Measurements from ENCODE around the gene HHIPL1. TPM values are rescaled to one million over a fixed set of nuclear protein-coding genes. Genes with fewer than 3 reads are reported as not detected.

Gene HHIPL1
- polyA plus RNA-seq, 3 donors: 1.3 to 1.5 (median 1.3) TPM

DNA sequence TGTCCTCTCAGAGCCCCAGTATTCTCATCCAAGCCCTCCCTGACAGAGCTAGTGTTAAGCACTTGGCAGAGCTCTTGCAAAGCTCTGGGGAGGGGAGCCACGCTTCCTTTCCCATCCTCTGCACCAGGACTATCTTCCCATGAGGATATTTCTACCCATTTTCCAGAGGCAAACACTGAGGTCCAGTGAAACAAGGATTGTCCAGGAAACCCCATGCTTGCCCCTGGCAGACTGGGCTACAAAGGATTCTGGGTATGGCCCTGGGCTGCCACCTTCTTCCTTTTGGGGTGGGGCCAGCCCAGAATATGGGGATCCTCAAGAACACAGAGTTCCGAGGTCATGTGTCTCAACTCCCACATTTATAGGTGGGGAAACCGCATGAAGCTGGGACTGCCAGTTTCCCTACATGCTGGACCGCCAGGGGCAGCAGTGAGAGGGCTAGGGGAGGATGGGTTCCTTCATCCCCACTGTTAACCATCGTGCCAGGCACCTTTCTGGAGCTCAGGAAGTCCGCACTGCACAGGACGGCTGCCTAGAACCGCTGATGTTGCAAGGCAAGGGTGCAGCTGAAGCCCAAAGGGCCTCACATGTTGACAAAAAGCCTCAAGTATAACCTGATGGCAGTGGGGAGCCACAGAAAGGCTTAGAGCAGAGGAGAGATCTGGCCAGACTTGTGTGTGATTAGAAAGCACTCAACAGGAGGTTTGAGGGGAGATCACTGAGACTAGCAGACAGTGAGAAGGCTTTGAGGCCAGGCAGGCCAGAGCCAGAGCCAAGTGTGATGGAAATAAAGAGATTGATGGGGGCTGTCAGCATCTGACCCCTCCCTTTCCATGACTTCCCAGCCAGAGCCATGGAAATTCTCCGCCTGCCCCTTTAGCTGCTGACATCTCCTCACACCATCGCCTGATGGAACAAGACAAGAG is 35.4 kb upstream of the HHIPL1 start:
- no peak for DNase-seq (ENCODE audit: low read depth in 3 of 3, low spot score in 2 of 3)

DNA sequence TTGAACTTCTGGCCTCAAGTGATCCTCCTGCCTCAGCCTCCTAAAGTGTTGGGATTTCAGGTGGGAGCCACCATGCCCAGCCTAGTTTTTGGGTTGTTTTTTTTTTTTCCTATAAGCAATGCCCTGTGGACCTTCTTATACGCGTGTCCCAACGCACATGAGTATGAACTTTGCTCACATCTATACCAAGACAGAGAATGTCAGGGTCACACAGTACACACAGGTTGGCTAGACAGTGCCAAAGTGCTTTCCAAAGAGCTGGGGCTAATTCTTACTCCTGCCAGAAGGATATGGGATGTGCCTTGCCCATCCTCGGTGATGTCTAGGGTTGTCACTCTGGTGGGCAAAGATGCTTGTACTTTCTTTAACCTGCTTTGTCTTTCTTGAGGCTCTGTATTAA is 33.3 kb upstream of the HHIPL1 start:
- no peak for DNase-seq (ENCODE audit: low read depth in 3 of 3, low spot score in 2 of 3)

DNA sequence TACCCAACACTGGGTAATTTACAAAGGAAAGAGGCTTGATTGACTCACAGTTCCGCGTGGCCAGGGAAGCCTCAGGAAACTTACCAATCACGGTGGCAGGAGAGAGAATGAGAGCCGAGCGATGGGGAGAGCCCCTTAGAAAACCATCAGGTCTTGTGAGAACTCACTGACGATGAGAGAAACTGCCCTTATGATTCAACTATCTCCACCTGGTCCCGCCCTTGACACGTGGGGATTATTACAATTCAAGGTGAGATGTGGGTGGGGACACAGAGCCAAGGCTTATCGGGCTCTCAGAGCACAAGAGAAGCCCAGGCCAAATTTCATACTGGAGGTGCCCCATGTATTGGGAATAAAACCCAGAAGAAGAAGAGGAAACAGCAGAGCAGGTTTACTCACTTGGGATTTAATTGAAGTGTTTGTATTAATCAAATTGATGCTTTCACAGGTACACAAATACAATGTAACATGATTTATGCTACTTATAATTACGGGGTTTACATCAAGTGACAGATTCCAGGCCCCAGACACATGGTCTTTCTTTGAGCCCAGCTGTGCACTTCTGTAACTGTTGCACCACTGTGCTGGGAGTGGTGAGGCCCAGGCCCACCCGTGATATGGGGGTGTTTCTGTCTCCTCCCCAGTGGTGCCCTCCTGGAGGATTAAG is 32.7 kb upstream of the HHIPL1 start:
- DNase-seq (ENCODE audit: low read depth in 3 of 3, low spot score in 2 of 3): no peak

DNA sequence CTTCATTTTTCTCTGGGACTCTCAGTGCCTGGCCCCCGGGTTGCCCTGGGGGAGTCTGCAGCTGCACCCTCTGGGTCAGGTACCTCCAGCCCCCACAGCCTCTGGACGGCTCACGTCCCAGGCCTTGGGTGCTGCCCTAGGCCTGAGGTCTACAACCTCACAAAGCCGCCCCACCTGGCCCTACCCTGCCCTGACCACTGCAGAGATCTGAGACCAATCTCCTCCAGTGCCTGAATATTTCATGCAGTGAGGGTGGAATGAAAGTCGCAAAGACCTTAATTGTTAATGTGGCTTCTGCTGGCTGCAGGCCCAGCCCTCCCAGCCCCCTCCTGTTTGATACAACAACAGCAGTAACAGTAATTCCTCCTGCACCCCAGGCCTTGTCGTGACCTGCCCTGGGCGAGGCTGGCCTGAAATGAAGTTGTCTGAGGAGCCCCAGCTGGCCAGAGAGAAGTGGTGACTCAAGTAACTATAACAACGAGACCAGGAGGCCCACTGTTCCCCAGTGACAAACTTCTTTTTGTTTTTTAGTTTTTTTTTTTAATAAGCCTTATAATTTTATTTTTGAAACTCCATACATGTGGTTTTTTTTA is 32.1 kb upstream of the HHIPL1 start:
- DNase-seq (ENCODE audit: low read depth in 3 of 3, low spot score in 2 of 3): no peak

DNA sequence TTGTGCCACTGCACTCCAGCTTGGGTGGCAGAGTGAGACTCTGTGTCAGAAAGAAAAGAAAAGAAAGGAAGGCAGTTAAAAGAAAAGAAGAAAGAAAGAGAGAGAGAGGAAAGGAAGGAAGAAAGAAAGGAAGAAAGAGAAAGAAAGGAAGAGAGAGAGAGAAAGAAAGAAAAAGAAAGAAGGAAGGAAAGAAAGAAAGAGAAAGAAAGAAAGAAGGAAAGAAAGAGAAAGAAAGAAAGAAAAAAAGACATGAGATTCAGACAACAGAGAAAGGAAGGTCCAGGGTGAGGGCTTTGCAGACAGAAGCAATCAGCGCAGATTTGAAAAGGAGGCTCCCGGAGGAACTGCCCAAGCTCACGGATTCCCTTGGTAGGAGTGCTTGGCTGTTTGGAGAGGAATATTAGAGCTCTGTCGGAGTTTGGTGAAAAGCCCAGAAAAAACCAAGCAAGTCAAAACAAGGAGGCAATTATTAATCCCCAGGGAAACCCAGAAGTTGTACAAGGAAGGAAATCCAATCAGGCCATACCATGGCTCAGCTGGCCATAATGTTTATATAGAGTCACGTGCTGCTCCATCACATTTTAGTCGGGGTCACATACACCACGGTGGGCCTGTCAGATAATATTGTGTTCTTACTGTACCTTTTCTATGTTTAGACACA is 29.3 kb upstream of the HHIPL1 start:
- DNase-seq (ENCODE audit: low read depth in 3 of 3, low spot score in 2 of 3): no peak

DNA sequence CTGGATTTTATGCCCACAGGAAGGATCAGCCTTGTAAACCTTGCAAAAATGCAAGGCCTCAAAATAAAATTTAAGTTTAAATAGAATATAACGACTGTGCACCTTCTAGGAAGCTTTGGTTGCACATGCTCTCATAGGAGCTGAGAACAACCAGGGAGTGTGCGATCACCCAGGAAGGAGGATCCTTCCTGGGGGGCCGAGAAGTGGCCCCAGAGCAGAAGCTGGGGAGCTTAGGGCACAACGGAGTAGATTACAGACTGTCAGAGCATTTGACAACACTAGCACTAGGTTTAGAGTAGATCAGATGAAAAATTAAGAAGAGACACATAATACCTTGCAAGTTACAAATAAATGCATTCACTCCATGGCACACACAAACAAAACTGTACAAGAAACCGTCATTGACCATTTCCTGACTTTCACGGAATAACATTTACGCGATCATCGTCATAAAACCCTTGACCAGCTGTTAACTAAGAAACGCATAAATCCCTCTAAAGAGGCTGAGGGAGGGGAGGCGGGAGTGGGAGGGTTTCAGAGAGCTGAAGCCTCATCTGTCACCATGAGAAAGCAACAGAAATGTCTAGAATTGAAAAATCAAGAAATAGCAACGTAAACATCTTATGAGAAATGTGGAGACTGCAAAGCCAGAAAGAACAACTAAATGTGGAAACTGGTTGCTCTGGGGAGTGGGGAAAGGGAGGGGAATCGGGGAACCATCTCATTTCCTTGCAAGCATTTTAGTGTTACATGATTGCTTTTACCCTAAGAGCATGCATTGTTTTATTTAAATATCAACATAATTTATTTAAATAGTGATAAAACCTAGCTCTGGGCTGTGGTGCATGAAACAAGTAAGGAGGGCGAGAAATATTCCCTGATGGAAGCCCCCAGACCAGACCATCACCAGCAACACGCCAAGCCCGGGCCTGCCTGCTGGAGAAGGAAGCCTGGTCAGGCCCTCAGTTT is 27.8 kb upstream of the HHIPL1 start:
- DNase-seq (ENCODE audit: low read depth in 3 of 3, low spot score in 2 of 3): no peak

DNA sequence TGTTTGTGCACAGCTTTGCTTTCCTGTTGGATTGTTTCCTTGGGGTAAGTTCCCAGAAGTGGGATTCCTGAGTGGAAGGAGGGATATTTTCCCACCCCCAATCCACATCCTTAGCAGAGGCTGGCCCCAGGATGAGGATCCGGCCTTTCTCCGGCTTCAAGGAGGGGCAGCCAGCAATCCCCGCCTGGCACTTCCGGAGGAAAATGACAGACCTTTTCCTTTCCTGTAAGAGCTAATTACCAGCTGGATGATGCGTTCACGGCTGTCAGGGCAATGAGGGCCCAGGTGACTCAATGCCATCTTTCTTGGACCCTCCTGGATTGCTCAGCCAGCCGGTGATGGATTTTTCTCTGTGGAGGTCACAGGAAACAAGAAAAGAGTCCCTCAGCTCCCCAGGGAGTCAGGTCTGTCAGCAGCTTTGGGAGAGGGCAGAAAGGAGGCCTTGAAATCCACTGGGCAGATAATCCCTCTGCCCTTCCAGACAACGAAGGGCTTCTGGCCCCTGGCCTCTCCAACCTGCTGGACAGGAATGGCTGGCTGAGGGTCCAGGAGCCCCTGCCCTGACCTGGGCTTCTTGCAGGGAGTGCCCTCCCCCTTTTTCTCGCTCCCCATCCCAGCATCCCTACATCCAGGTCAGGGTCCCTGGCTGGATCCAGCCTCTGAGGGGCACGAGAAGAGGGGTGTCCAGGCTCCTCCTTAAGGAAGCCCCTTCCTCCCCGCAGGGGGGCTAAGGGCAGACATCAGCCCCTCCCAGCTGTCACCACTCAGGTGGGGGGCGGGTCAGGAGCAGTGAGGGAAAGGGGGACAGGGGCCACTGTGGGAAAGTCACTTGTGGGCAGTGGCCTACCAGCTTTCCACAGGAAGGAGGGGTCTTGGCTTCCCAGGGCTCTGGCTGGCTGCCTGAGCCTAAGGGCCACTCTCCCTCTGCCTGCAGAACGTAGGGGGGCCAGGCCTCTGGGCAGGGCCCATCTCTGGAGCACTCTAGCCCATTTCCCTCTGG is 24.8 kb upstream of the HHIPL1 start:
- DNase-seq (ENCODE audit: low read depth in 3 of 3, low spot score in 2 of 3): no peak

DNA sequence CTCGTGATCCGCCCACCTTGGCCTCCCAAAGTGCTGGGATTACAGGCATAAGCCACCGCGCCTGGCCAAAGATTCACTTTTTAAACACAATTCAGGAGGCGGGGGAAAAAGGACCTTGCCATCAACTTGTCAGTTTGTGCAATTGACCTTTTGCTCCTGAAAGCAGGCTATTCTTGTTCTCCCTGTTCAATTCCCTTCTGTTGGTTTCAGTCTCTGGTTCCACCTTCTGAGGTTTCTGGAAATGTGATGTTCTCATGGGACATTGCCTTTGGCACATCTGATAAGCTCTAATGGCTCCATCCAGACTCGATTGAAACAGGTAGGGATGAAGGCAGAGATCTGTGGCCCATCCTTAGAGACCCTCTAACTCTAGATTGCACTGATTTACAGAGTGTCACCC is 23.0 kb upstream of the HHIPL1 start:
- no peak for DNase-seq (ENCODE audit: low read depth in 3 of 3, low spot score in 2 of 3)

DNA sequence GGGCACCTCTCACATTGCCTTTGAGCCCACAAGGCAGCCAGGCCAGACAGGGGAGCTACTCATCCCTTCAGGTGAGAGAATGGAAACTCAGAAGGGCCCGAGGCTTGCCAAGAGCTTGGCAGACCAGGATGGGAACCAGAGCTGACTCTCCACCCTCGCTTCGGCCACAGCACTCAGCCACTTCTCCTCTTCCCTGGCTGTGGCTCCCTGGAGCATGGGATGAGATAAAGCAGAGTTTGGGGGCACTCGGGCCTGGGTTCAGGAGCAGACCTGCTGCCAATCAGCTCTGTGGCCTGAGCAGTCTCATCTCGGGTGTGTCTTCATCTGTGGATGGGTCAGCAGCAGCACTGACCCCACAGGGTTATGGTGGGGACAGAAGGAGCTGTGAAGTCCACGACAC is 20.9 kb upstream of the HHIPL1 start:
- DNase-seq (ENCODE audit: low read depth in 3 of 3, low spot score in 2 of 3): no peak

DNA sequence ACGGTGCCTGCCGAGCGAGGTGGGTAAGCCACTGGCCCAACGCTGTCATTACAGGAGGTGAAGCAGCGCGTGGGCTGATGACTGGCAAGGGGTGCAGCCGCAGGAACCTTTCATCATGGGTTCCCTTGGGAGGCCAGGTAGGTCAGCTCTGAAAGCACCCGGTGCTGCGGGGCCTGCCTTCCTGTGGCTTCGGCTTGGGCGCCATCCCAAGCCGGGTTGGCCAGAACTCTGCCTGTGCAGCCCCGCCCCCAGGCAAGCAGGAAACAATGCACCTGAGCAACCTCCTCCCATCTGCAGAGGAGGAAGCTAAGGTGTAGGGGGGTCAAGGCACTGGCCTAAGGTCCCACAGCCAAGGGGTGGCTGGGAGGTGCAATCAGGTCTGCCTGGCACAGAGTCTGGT is 20.0 kb upstream of the HHIPL1 start:
- DNase-seq (ENCODE audit: low read depth in 3 of 3, low spot score in 2 of 3): no peak

DNA sequence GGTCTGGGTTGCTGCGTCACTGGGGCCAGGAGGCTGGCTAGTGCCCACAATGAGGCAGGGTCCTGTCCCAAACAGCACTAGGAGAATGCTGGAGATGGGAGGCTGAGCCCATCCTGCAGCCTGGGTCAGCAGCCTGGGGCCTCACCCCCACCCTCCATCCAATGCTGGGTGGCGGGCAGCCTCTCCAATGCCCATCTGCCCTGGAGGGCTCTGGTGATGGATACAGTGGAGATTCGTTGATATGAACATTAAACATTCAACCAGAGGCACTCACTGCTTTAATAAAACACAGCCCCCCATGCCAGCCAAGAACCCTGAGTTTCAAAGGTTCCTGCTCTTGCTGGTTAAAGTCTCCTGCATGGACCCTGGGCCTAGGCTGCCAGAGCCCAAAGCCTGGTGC is 19.5 kb upstream of the HHIPL1 start:
- DNase-seq (ENCODE audit: low read depth in 3 of 3, low spot score in 2 of 3): no peak

DNA sequence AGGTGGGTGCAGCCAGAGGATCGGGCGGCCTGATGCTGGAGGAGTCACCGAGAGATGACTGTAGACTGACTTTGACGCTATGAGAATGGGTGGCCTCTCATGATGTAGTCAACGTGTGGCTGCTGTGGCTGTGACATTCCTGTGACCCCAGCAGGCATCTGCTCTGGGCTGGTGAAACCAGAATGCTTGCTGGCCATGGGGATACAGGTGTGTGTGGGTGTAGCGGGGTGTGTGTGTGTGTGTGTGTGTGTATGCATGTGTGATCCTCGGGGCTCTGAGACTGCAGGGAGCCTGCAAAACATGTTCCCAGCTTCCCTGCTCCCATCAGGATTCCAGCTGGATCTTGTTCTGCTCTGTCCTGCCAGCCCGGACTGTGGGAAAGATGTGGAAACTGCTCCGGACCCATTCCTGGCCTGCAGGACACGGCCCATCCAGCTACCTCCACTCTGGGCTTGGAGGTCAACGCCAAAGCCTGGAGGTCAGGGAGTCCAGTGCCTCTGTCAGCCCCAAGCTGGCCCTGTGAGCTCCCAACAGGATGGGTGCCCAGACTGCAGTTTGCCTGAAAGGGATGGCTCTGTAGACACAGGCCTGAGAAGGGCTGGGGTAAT is 18.8 kb upstream of the HHIPL1 start:
- DNase-seq (ENCODE audit: low read depth in 3 of 3, low spot score in 2 of 3): no peak

DNA sequence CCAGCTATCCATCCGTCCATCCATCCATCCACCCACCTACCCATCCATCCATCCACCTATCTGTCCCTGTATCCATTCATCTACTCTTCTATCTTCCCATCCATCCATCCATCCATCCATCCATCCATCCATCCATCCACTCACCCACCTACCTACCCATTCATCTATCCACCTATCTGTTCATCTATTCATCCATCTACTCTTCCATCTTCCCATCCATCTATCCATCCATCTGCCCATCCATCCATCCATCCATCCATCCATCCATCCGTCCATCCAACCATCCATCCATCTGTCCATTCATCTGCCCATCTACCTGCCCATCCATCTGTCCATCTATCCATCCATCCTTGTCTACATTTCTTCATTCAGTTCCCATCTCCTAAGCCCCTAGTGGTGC is 17.8 kb upstream of the HHIPL1 start:
- DNase-seq (ENCODE audit: low read depth in 3 of 3, low spot score in 2 of 3): no peak

DNA sequence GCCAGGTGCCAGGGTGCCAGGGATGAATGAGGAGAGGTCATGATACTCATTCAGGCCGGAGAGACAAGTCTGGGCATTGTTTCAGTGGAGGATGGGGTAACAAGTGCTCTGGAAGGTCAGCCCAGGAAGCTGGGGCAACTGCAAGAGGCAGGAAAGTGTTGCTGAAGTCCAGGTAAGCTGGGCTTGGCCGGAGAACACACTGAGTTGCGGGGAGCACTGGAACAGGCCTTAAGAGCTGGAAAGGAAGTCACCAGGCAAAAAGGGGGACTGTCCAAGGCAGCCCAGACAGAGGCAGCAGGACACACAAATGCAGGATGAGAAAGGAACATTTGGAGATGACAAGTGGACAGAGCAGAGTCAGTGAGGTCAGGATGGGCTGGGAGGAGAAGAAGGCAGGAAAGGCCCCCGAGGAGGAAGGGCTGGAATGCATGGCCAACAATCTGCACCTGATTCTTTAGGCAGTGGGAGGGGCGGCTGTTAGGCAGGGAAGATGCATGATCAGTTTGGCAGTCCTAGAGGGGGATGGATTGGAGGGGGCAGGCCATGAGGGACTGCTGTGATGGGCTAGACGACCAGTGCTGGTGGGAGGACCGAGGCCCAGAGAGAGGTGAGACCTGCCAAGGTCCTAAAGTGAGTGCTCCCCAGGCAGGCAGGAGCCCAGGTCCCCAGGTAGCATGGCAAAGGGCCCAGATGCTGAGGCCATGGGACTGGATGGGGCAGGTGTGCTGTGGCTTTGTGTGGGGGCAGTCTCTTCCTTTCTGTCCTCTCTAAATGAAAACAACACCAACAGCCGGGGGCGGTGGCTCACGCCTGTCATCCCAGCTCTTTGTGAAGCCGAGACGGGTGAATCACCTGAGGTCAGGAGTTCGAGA is 17.2 kb upstream of the HHIPL1 start:
- DNase-seq (ENCODE audit: low read depth in 3 of 3, low spot score in 2 of 3): no peak

DNA sequence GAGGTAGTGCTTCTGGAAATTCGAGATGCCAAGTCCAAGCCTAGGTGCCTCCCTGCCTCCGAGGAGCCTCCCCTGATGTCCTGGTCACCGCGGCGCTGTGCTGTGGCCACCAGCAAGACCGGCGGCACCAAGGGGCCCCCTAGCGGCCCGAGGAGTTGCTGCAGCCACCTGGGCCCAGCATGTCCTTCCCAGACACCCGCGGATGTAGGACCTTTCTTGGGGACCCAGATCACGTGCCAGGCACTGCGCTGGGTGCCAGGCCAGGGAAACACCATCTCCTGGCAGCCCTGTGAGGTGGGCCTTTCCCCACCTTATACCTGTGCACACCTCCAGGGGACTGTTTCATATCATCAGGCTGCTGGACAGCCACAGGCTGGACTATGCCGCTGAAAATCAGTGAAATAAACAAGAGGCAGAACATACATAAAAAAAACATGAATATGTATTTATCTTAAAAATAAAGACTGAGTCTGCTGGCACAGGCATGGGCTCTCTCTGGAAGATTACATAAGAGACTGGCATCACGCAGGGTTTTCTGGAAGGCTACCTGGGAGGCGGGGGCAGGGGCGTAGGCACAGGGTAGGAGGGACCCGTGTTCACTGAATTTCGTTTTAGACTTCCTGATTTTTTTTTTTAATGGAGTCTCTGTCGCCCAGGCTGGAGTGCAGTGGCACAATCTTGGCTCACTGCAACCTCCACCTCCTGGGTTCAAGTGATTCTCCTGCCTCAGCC is 15.9 kb upstream of the HHIPL1 start:
- DNase-seq (ENCODE audit: low read depth in 3 of 3, low spot score in 2 of 3): no peak

DNA sequence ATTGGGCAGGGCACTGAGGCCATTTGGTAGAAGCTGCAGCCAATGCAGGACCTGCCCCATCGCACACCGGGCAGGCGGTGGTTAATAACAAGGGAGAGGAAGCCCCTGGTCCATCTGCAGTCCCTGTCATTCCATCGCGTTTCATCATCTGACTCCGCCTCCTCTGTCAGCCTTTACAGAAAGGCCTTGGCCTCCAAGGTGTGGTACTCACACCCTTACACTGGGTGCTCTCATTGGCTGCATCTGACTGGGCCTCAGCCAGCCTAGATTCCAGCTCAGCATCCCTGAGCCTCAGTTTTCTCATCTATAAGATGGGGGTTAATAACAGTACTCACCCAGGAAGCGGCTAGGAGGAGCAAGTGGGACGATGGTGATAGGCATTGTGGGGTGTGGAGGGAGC is 14.7 kb upstream of the HHIPL1 start:
- DNase-seq (ENCODE audit: low read depth in 3 of 3, low spot score in 2 of 3): no peak
